Activated T-cell treated with anti-CD3 and anti-CD28 coated beads for 48 hours (primary cell): ENCODE results near the gene LY86.
A peak's percentile ranks its signal among the peaks of the same experiment; 100 is the strongest.

Experiments
- DNase-seq: peaks from one replicate; pipeline ENCODE4 v3.0.0-alpha.2; 2020; ENCODE audit warnings: low read depth

The LY86 gene

GRCh38 chr6:6682225-6682624 lies 93.7 kb downstream of the LY86 start:
- no peak for DNase-seq

GRCh38 chr6:6683969-6684833 lies 95.7 kb downstream of the LY86 start:
- DNase-seq = peak; percentile 15

- DNase-seq = no peak
Observed at GRCh38 chr6:6685249-6686040, 96.9 kb downstream of the LY86 start.

GRCh38 chr6:6686176-6686575 lies 97.7 kb downstream of the LY86 start:
- DNase-seq = no peak

GRCh38 chr6:6686748-6687601 lies 98.5 kb downstream of the LY86 start:
- DNase-seq = peak; percentile 5

GRCh38 chr6:6688283-6688682 lies 99.8 kb downstream of the LY86 start:
- DNase-seq = no peak

GRCh38 chr6:6688951-6689350 lies 100.4 kb downstream of the LY86 start:
- no peak for DNase-seq

GRCh38 chr6:6689400-6690143 lies 101.1 kb downstream of the LY86 start:
- no peak for DNase-seq

GRCh38 chr6:6690144-6690483 lies 101.6 kb downstream of the LY86 start:
- DNase-seq = no peak

GRCh38 chr6:6694368-6694780 lies 105.9 kb downstream of the LY86 start:
- DNase-seq = no peak

GRCh38 chr6:6694825-6695624 lies 106.5 kb downstream of the LY86 start:
- no peak for DNase-seq

- no peak for DNase-seq
Observed at GRCh38 chr6:6695625-6696276, 107.2 kb downstream of the LY86 start.

GRCh38 chr6:6696867-6697531 lies 108.5 kb downstream of the LY86 start:
- peak; percentile 33 for DNase-seq

GRCh38 chr6:6697620-6698019 lies 109.1 kb downstream of the LY86 start:
- DNase-seq = no peak

GRCh38 chr6:6699741-6700367 lies 111.3 kb downstream of the LY86 start:
- DNase-seq = no peak

GRCh38 chr6:6700407-6701270 lies 112.1 kb downstream of the LY86 start:
- no peak for DNase-seq

- DNase-seq = no peak
Observed at GRCh38 chr6:6701864-6702263, 113.3 kb downstream of the LY86 start.

- DNase-seq = no peak
Observed at GRCh38 chr6:6703699-6704098, 115.2 kb downstream of the LY86 start.
